Measurements from ENCODE around the gene NDC80. TPM values are rescaled to one million over a fixed set of nuclear protein-coding genes. Genes with fewer than 3 reads are reported as not detected.

Gene NDC80
- total RNA-seq, 2 experiments from 2014 or later: 96.8 to 108 TPM

DNA sequence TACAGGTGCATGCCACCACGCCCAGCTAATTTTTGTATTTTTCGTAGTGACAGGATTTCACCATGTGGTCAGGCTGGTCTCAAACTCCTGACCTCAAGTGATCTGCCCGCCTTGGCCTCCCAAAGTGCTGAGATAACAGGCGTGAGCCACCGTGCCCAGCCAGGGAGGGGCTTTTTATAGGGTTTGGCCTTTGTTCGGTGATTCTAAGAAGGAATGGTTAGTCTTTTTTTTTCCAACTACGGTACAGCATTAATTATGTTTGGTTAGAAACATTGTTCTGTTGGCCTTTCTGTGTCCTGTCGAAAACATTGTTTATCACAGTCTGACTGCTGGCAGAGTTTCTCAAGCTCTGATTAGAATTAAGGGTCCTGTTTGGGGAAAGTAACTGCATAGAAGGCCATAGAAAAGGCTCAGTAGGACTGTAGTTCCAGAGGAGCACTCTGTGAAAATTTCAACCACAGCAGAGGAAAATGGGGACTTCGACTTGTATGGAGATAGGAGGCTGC is 64.8 kb downstream of the NDC80 start:
- intact Hi-C loops (cut with micrococcal nuclease): loop anchor here (1.0 kb wide), 2 partner anchors 8 to 47 kb away; no protein-coding TSS in a partner anchor
- DNase-seq: no peak
- peak overlapping the region; percentile 85 for H3K27ac Mint-ChIP-seq
- H3K9me3 Mint-ChIP-seq: peaks cover 6% of the 10 kb centered on the region
- no peaks in the 10 kb centered on the region for H3K27me3 Mint-ChIP-seq (ENCODE audit: low read depth)
- peaks cover 8% of the 10 kb centered on the region for H3K36me3 Mint-ChIP-seq (ENCODE audit: low read depth)
- CTCF ChIA-PET: no interaction called here
- H3K4me3 Mint-ChIP-seq: peak overlapping the region; percentile 64
- peaks cover 68% of the 10 kb centered on the region for H3K4me1 Mint-ChIP-seq (ENCODE audit: low read depth)

DNA sequence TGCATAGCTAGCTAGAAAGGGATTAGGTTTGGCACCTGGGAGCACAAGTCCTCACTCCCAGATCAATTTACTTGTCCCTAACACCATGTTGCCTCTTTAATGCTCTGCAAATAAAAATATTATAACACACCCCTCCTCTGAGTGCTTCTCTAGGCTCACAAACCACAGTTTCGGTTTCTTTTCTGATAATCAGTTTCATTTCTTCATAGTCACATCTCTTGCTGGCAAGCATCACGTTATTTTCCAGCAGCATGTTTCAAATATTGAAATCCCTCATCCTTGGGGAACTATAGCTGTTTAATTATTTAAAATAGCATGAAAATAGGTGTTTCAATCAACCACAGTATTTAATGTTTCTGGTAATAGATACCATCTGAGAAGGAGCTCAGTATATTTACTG is 70.3 kb downstream of the NDC80 start:
- CTCF ChIA-PET: interaction anchor here (0.6 to 1.5 kb wide), 5 partner anchors 9 to 682 kb away, joined by 3 to 4 read pairs (median 3); no protein-coding TSS in a partner anchor
- intact Hi-C loops (cut with micrococcal nuclease): loop anchor here (1.0 to 5.0 kb wide), 9 partner anchors 13 to 1829 kb away; partner anchors contain the start of genes METTL4, NDC80, SMCHD1 and YES1
- Mint-ChIP-seq H3K4me1 (ENCODE audit: low read depth) (peaks cover 52% of the 10 kb centered on the region), H3K27ac (peak overlapping the region; percentile 86), H3K9me3 (peaks cover 3% of the 10 kb centered on the region), H3K27me3 (ENCODE audit: low read depth) (no peaks in the 10 kb centered on the region), H3K36me3 (ENCODE audit: low read depth) (peaks cover 3% of the 10 kb centered on the region), H3K4me3 (peak overlapping the region; percentile 23)
- DNase-seq: no peak

DNA sequence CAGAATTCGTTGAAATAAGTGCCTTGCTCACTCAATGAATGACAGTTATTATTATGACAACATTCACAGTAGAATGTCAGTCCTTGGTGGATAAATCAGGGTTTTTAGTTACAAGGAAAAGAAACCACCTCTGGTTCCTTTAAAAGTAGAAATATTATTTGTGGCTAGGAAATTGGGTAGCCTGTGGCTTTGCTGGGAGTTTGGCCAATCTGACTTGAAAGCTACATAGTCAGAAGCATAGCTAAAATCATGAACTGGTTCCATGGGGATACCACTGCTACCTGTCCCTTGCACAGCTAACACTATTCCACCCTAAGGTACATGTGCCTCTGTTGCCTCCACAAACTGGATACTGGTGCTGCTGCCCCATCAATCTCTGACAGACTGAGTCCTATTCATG is 71.4 kb downstream of the NDC80 start:
- no peak for DNase-seq
- intact Hi-C loops (cut with micrococcal nuclease): loop anchor here (5.0 kb wide), 3 partner anchors 250 to 1830 kb away; partner anchors contain the start of gene YES1
- Mint-ChIP-seq H3K9me3 (peaks cover 3% of the 10 kb centered on the region), H3K4me1 (ENCODE audit: low read depth) (peaks cover 40% of the 10 kb centered on the region), H3K27ac (no peak overlapping the region), H3K4me3 (no peak overlapping the region), H3K27me3 (ENCODE audit: low read depth) (no peaks in the 10 kb centered on the region), H3K36me3 (ENCODE audit: low read depth) (peaks cover 3% of the 10 kb centered on the region)
- CTCF ChIA-PET: no interaction called here

DNA sequence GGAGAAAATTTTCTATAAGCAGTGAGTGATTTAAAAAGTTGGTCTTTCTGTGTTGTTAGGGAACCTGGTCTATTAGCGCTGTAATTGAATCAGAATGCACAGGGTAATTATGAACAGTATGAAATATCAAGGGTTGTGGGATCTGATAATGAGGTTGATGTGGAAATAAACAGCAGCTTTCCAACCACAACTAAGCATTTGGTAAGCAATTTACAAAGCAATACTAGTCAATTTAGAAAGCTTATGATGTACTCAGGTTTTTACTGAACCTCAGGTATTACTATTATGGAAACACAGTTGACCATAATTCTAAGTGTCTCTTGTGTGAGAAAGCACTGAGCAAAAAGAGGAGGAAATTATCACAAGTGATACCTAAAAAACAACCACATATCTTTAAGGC is 73.2 kb downstream of the NDC80 start:
- peaks cover 25% of the 10 kb centered on the region for H3K4me1 Mint-ChIP-seq (ENCODE audit: low read depth)
- H3K9me3 Mint-ChIP-seq: no peaks in the 10 kb centered on the region
- intact Hi-C loops (cut with micrococcal nuclease): loop anchor here (5.0 kb wide), 3 partner anchors 248 to 1832 kb away; partner anchors contain the start of gene YES1
- no peaks in the 10 kb centered on the region for H3K27me3 Mint-ChIP-seq (ENCODE audit: low read depth)
- H3K27ac Mint-ChIP-seq: no peak overlapping the region
- DNase-seq: no peak
- CTCF ChIA-PET: no interaction called here
- H3K4me3 Mint-ChIP-seq: no peak overlapping the region
- no peaks in the 10 kb centered on the region for H3K36me3 Mint-ChIP-seq (ENCODE audit: low read depth)

DNA sequence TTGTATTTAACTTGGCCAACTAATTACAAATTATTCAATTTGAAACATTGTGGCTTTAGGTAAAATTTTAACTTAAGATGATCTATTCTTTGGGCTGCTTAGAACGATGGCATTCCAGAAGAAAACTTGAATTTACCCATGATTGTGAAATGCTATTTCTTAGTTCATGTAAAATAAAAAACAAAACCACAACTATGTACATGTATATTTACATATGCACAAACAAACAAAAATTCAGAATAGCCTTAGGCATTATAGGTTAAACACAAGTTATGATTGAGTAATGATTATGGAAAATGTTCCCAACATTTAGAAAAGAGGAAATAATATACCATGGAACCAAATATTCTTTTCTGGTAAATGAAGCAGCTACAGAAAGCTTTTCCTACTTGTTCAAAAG is 80.6 kb downstream of the NDC80 start:
- intact Hi-C loops (cut with micrococcal nuclease): loop anchor here (10.0 kb wide), 1 partner anchor 943 kb away; no protein-coding TSS in a partner anchor
- no peak overlapping the region for H3K4me3 Mint-ChIP-seq
- H3K9me3 Mint-ChIP-seq: no peaks in the 10 kb centered on the region
- peaks cover 5% of the 10 kb centered on the region for H3K36me3 Mint-ChIP-seq (ENCODE audit: low read depth)
- H3K27ac Mint-ChIP-seq: no peak overlapping the region
- H3K27me3 Mint-ChIP-seq (ENCODE audit: low read depth): no peaks in the 10 kb centered on the region
- no peak for DNase-seq
- peaks cover 15% of the 10 kb centered on the region for H3K4me1 Mint-ChIP-seq (ENCODE audit: low read depth)
- CTCF ChIA-PET: no interaction called here

DNA sequence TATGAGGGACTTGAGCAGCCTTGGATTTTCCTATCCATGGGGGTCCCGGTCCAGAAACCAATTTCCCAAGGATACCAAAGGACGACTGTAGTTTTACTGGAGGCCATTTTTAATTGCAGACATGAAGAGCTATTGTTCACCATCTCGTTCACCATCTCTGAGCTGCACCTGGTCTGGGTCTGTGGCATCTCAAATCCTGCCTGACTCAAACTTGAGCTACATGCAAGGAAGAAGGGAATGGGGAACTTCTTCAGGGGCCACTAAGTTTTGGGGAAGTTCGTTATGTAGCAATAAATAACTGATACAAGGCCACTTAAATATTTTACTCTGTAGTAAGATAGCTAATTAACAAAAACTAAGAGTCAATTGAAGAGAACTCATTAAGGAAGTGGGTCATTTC is 82.1 kb downstream of the NDC80 start:
- CTCF ChIA-PET: interaction anchor here (0.7 to 1.2 kb wide), 2 partner anchors 12 to 14 kb away, joined by 3 read pairs; no protein-coding TSS in a partner anchor
- Mint-ChIP-seq H3K4me1 (ENCODE audit: low read depth) (peaks cover 26% of the 10 kb centered on the region), H3K36me3 (ENCODE audit: low read depth) (peaks cover 15% of the 10 kb centered on the region), H3K27ac (no peak overlapping the region), H3K9me3 (no peaks in the 10 kb centered on the region), H3K4me3 (no peak overlapping the region), H3K27me3 (ENCODE audit: low read depth) (no peaks in the 10 kb centered on the region)
- DNase-seq: no peak
- intact Hi-C loops (cut with micrococcal nuclease): loop anchor here (10.0 kb wide), 1 partner anchor 941 kb away; no protein-coding TSS in a partner anchor

DNA sequence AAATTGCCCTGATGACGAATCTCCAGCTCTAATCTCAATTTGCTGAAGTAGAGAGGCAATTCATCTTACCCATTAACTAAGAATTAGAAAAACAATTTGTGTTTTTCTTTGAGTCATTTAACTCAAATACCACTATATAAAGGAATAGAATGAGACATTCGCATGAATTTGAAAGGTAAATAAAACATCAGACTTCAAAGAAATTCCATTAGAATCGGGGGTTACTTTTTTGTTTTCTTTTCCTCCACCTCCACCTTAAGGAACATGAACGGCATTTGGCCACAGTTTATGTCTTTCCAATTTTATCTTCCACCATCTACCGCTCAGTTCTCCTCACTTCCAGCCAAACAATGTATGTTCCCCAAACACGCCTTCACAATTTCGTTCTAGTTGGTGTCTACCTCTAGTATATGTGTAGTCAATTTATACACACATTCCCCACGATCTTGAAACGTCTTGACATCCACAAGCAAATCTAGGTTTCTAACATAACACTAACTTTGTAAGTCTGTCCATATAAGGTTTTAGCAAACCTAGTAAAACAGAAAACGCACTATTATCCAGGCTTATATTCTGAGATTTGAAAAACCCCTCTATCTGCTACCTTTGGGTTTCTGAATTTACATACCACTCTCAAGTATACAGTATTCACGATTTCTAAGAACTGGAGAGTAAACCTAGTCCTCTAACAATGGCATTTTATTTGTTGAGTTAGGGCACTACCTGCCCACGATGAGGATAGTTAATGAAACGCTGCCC is 83.0 kb downstream of the NDC80 start:
- CTCF ChIA-PET: interaction anchor here (0.7 to 1.2 kb wide), 2 partner anchors 13 to 15 kb away, joined by 3 read pairs; no protein-coding TSS in a partner anchor
- Mint-ChIP-seq H3K4me3 (peak overlapping the region; percentile 93), H3K27me3 (ENCODE audit: low read depth) (no peaks in the 10 kb centered on the region), H3K36me3 (ENCODE audit: low read depth) (peaks cover 16% of the 10 kb centered on the region), H3K9me3 (no peaks in the 10 kb centered on the region), H3K27ac (peak overlapping the region; percentile 91), H3K4me1 (ENCODE audit: low read depth) (peaks cover 30% of the 10 kb centered on the region)
- intact Hi-C loops (cut with micrococcal nuclease): loop anchor here (1.0 to 10.0 kb wide), 3 partner anchors 26 to 940 kb away; no protein-coding TSS in a partner anchor
- DNase-seq: no peak

DNA sequence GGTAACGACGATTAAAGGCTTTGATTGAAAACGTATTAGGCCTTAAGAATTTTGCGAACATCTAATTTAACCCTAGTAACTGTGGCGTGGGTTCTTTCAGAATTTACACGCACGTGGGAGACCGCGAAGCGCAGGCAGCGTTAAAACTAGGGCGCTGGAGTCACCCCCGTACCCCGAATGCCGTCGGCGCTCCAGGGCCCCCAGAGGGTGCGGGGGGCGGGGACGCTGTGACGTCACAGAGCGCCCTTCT is 83.5 kb downstream of the NDC80 start:
- H3K27ac Mint-ChIP-seq: peak overlapping the region; percentile 91
- peak overlapping the region; percentile 93 for H3K4me3 Mint-ChIP-seq
- peaks cover 34% of the 10 kb centered on the region for H3K4me1 Mint-ChIP-seq (ENCODE audit: low read depth)
- H3K9me3 Mint-ChIP-seq: no peaks in the 10 kb centered on the region
- intact Hi-C loops (cut with micrococcal nuclease): loop anchor here (1.0 to 10.0 kb wide), 11 partner anchors 14 to 1843 kb away; partner anchors contain the start of genes LPIN2, METTL4, NDC80 and YES1
- CTCF ChIA-PET: no interaction called here
- peaks cover 18% of the 10 kb centered on the region for H3K36me3 Mint-ChIP-seq (ENCODE audit: low read depth)
- no peaks in the 10 kb centered on the region for H3K27me3 Mint-ChIP-seq (ENCODE audit: low read depth)
- DNase-seq: no peak

DNA sequence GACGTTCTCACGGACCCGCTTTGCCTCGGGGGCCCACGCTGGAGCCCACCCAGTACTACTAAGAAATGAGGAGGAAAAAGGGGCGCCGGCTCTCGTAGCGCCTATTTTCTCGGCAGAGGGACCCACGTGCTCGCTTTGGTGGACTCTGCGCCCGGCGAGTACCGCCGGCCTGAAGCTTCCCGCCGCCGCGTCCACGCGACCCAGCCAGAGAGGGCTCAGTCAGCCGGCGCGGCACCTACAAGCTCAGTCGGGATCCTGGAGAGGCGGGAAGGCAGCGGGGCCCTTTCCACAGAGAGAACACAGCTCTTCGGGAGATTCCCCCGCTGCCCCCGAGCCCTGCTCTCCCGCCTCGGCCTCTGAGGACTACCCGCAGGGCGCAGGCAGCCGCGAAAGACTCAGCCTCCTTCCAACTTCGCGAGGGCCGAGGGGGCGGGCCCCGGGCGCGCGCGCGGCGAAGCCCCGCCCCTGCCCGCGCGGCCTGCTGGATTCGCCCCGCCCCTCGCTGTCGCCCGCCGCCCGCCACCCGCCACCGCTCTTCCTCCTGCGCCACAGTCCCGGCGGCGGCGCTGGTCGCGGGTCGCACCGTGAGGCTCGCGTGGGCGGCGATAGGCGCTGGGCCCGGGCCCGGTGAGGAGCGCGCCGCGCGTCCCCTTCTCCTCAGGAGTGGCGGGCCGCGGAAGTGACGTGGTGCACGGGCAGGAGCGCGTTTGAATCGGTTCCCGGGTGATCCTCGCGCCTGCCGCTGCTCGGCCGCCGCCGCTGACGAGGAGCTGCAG is 84.0 kb downstream of the NDC80 start, which contains the start of gene SMCHD1:
Gene SMCHD1 (plus strand): TSS at position 549 of the 776 bp plus-strand sequence. CDS start 350 bp downstream, outside the sequence.
- DNase-seq: peak; percentile 93
- H3K4me3 Mint-ChIP-seq: peak within 1 kb of the TSS; percentile 93
- H3K27ac Mint-ChIP-seq: peak within 1 kb of the TSS; percentile 96
- peaks cover 34% of the 10 kb centered on the region for H3K4me1 Mint-ChIP-seq (ENCODE audit: low read depth)
- no peaks in the 10 kb centered on the region for H3K27me3 Mint-ChIP-seq (ENCODE audit: low read depth)
- intact Hi-C loops (cut with micrococcal nuclease): loop anchor here (1.0 to 10.0 kb wide), 10 partner anchors 14 to 1843 kb away; partner anchors contain the start of genes LPIN2, METTL4, NDC80 and YES1
- CTCF ChIA-PET: interaction anchor here (1.2 kb wide), 1 partner anchor 9 kb away, joined by 3 read pairs; no protein-coding TSS in a partner anchor
- H3K36me3 Mint-ChIP-seq (ENCODE audit: low read depth): peaks cover 18% of the 10 kb centered on the region
- H3K9me3 Mint-ChIP-seq: no peaks in the 10 kb centered on the region

DNA sequence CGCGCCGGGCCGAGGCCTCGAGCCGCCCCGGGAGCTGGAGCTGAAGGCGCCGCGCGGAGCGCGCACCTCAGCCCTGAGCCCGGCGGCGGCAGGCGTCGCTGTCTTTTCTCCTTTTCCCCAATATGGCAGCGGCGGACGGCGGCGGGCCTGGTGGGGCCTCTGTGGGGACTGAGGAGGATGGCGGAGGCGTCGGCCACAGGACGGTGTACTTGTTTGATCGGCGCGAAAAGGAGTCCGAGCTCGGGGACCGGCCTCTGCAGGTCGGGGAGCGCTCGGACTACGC is 84.5 kb downstream of the NDC80 start:
- Mint-ChIP-seq H3K4me1 (ENCODE audit: low read depth) (peaks cover 36% of the 10 kb centered on the region), H3K36me3 (ENCODE audit: low read depth) (peaks cover 22% of the 10 kb centered on the region), H3K27me3 (ENCODE audit: low read depth) (no peaks in the 10 kb centered on the region), H3K27ac (peak overlapping the region; percentile 96), H3K9me3 (no peaks in the 10 kb centered on the region), H3K4me3 (peak overlapping the region; percentile 93)
- intact Hi-C loops (cut with micrococcal nuclease): loop anchor here (1.0 to 10.0 kb wide), 13 partner anchors 15 to 1844 kb away; partner anchors contain the start of genes LPIN2, METTL4, MYL12A and NDC80
- no peak for DNase-seq
- CTCF ChIA-PET: interaction anchor here (1.2 to 1.8 kb wide), 2 partner anchors 9 to 66 kb away, joined by 3 to 5 read pairs; no protein-coding TSS in a partner anchor

DNA sequence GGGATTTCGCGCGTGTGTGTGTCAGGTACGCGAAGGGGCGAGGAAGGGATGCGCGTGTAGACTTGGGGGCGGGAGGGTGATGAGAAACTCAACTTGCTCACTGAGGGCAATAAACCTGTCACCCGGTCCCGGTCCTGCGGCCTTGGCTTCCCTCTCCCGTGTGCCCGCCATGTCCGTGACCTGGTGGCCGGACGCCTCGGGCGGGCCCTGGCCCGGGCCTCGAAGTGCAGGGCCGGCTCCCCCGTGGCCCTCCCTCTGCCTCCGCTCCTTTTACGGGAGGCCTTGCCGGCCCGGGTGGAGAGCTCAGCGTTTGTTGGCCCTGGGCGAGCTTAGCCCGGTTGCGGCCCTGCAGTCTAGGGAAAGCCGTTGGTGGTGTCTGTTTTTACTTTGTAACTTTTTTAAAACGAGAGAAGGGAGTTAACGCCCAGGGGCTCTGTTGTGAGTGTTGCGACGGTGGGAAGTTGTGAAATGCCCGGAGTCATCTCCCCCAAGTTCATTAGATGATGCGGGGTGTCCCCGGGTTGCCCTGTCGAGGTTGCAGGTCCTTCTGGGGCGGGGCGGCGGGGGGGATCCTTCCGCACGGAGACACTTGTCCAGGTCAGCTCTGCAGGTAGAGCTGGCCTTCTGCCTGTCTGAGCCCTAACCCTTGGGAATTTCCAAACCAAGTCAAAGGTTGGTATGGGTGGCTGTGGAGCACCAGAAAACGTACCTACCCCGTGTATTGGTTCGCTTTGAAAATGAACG is 85.1 kb downstream of the NDC80 start:
- DNase-seq: peak; percentile 68
- Mint-ChIP-seq H3K36me3 (ENCODE audit: low read depth) (peaks cover 25% of the 10 kb centered on the region), H3K4me1 (ENCODE audit: low read depth) (peaks cover 37% of the 10 kb centered on the region), H3K4me3 (peak overlapping the region; percentile 93), H3K27ac (peak overlapping the region; percentile 96), H3K9me3 (no peaks in the 10 kb centered on the region), H3K27me3 (ENCODE audit: low read depth) (no peaks in the 10 kb centered on the region)
- CTCF ChIA-PET: interaction anchor here (0.6 to 1.8 kb wide), 4 partner anchors 8 to 70 kb away, joined by 3 to 5 read pairs (median 3); no protein-coding TSS in a partner anchor
- intact Hi-C loops (cut with micrococcal nuclease): loop anchor here (1.0 to 10.0 kb wide), 7 partner anchors 69 to 1844 kb away; partner anchors contain the start of genes MYL12A, TGIF1 and YES1

All from activated naive CD4-positive, alpha-beta T cell treated with anti-CD3 and anti-CD28 coated beads for 36 hours (primary cell).